GM18498 (cell line): ENCODE measurements around the gene HIGD1B.

Experiments
- ATAC-seq: cut with Tn5 transposase; IDR thresholded peaks from one replicate; pipeline ENCODE4 v1.9.1; 2021; ENCODE audit warnings: mild to moderate bottlenecking, moderate library complexity; ENCODE audit not compliant: unreplicated experiment

Gene HIGD1B

DNA sequence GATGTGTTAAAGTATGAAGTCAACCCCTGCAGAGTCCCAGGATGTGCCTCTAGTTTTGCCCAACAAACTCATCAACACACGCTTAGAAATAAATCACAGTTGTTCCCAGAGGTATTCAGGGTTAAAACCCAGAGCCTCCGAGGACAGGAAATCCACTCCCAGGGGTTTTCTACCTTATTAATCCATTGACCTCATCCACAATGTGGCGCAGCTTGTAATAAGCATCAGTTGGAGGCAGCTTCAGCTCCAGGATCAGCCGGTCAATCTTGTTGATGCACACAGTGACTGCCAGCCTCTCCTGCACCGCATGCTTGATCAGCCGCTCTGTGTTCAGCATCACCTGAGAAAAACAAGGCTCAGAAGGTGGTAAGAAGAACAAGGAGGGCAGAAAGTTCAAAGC is 28.1 kb downstream of the HIGD1B start:
- no peak for ATAC-seq

DNA sequence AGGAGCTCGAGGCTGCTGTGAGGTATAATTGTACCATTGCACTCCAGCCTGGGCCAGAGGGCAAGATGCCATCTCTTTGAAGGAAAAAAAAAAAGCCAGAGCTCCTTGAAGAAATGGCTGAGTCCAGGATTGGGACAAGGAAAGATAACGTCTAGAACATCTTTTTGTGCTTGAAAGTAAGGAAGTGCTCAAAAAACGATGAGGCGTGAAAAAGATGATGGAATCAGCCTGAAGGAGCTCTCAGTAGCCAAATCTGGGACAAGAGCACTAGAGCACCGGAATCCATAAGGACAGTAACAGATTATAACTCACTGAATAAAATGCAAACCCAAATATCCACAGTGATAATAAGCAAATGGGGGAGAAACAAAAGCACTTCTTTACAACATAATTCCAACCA is 29.4 kb downstream of the HIGD1B start:
- no peak for ATAC-seq

DNA sequence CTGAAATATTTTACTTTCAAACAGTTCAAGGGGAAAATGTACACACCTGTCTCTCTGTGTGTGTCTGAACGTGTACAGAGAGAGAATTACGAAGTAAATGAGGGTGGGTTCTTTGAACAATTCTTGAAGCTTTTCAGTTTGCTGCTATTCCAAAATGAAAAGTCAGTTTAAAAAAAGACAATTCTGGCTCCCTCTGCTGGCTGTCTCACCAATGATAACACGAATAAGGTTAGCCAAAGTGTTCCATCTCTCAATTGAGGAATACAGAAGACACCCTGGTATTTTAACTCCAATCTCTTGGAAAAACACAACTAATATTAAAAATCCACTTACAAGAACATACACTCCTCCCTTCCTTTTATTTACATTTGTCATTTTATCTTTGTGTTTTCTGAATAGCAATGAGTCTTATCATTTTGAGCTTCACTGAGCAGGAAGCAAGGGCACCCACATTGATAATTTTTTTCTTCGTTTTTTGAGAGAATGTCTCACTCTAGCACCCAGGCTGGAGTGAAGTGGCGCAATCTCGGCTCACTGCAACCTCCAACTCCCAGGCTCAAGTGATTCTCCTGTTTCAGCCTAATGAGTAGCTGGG is 31.0 kb downstream of the HIGD1B start:
- no peak for ATAC-seq

DNA sequence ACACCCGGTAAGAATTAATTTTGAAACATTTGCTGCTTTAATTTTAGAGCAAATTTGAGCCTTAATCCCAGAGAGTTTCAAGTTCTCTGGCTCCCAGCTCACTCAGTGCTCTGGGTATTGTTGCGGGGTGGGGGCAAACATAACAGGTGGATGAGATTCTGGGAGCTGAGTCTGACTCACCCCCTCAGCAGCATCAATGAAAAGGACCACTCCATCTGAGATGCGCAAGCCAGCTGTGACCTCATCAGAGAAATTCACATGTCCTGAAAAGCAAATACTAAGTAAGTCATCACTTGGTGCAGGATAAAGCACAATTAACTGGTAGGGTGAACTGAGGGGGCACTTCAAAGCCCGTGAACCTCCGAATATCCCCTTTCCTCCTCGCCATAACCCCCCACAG is 31.7 kb downstream of the HIGD1B start:
- ATAC-seq, result no peak

DNA sequence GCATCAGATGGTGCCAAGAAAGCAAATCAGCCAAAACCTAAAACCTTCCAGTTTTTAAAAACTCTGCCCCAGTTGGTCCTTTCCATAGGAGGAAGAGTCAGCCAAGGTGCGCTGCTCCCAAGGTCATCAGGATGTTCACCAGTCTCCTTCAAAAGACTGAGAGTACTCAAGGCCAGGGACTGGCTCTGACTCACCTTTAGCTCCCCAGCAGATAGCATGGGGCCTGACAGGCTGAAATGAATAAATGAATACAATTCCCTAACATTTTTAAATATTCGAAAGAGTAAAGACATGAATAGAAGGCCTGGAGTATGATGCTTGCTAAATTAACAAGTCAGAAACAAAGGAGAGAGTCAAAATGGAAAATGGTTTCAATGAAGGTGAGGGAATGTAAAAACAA is 32.4 kb downstream of the HIGD1B start:
- no peak for ATAC-seq

DNA sequence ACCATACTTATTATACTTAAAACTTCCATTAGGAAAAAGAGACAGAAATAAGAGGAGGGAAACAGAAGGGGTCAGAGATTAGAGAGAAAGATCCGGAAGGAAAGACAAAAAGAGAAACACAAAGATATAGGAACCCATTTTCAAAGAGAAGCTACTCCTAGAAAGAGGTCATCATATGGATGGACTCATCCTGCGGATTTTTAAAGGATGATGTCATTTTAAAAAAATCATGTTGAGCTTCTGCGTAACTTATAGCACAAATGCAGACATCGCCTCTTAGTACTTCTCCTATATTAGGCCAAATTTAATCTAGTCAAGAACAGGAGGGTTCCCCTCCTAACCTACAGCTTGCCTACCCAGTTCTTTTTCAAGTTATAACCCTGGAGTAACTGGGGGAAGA is 33.5 kb downstream of the HIGD1B start:
- ATAC-seq, result no peak

DNA sequence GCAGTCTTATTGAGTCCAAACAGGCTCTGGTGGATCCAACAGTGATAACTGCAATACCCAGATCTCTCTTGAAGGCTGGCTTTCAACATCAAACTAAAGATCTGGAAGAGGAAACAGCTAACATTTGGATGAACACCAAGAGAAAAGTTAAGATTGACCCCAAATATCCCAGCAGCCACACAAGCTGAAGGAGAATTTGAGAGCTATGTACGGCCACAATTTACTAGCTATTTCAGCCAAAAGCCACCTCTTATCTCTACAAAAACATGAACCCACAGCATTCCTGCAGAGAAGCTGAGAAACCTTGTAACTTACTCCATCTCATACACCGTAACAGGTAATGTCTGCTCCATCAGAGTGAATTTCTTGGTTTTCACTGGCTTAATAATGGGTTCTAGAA is 37.3 kb downstream of the HIGD1B start:
- no peak for ATAC-seq

DNA sequence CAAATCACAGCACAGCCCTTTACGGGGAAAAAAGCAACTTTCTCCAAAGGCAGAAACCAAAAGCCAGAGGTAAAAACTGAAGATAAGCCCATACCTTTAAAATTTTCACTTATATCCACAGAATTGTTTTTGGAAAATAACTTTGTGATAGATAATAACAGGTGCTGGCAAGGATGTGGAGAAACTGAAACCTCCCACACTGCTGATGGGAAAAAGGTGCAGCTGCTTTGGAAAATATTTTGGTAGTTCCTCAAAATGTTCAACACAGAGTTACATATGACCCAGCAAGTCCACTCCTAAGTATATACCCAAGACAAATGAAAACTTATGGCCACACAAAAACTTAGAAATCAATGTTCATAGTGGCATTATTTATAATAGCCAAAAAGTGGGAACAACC is 39.3 kb downstream of the HIGD1B start:
- ATAC-seq, result no peak

DNA sequence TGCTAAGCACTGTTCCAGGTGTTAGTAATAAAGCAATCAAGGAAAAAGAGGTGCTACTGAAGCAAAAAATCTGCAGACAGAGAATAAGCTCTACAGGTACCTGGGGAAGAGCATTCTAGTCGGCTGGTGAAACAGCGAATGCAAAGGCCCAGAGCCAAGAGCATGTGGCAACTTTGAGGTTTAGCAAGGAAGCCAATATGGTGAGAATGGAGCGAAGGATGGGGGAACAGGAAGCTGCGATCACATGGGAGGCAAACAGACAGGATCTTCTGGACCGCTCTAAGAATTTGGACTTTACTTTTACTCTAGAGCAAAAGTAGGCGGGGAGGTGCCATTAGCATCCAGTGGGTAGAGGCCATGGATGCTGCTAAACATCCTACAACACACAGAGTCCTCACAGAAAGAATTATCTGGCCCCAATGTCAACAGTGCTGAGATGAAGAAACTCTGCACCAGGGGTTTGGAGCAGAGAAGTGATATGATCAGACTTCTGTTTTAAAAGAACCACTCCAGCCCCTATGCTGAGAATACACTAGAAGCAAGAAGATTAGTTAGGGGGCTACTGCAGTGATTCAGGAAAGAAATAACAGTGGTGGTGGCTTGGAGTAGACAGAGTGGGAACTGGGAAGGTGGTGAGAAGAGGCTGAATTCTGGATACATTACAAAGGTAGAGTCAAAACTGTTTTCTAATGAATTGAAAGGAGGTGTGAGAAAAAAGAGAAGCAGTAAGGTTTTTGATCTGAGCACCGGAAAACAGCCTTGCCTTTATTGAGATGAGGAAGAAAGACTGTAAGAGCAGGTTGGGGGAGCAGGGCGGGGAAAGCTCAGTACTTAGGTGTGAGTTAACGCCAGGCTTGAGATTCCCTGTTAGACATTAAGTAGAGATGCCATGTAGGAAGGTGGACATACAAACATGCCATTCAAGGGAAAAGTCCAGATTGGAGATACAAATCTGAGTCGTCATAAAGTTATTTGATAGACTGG is 40.6 kb downstream of the HIGD1B start:
- ATAC-seq, result no peak

DNA sequence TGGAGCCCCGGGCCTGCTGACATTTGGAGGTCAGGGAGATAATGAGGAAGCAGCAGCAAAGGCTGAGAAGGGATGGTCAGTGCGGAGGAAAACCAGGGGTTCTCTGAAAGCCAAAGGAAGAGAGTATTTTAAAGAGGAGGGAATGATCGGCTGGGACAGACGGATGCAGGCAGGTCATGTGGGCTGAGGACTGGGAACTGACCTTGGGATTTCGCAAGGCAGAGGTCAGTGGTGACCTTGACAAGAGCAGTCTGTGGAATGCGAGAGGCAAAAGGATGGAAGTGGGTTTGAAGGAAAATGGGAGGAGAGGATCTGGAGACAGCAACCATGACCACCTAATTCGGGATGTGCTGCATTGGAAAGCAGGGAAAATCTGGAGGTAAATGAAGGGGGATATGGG is 41.3 kb downstream of the HIGD1B start:
- no peak for ATAC-seq

DNA sequence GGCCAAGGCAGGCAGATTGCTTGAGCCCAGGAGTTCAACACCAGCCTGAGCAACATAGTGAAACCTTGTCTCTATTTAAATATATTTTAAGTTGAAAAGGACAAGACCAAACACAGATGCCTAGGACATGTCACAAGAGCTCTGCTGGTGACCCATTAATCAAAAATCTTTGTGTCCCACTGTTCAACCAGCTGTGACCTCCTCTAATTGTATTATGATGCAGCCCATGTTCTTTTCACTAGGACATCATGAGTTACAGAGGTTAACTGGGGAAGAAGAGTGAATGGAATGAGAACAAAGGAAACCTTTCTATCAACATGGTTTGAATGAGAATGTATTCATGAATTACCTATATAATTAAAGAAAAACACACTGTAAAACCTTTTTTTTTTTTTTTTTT is 44.6 kb downstream of the HIGD1B start:
- no peak for ATAC-seq

DNA sequence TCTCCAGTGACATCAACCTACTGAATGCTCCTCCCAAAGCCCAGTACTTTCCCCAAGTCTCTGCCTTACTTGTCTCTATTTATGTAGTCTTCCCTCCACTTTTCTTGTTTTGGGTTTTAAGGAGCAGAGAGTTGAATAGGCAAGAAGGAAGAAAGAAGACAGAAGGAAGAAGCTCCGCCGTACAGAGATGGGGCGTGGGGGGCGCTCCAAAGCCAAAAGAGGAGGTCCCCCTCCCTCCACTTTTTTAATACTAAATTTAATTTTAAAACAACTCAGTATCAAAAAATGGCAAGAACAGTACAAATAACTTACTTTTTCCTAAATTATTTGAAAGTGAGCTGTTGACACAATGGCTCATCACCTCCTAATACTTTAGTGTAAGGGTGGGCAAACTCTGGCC is 47.0 kb downstream of the HIGD1B start:
- ATAC-seq, result no peak

DNA sequence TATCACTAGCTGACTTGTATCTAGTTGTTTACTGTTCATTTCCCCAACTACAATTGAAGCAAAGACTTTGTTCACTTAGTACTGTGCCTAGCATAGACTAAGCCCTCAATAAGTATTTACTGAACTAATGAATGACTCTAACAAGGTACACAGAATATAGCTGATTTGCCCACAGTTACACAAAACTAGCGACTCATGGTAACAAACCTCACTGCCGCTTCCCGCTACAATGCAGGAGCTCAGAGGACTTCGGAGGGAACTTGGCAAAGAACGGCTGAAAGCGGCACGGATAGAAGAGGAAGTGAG is 51.0 kb downstream of the HIGD1B start:
- no peak for ATAC-seq

DNA sequence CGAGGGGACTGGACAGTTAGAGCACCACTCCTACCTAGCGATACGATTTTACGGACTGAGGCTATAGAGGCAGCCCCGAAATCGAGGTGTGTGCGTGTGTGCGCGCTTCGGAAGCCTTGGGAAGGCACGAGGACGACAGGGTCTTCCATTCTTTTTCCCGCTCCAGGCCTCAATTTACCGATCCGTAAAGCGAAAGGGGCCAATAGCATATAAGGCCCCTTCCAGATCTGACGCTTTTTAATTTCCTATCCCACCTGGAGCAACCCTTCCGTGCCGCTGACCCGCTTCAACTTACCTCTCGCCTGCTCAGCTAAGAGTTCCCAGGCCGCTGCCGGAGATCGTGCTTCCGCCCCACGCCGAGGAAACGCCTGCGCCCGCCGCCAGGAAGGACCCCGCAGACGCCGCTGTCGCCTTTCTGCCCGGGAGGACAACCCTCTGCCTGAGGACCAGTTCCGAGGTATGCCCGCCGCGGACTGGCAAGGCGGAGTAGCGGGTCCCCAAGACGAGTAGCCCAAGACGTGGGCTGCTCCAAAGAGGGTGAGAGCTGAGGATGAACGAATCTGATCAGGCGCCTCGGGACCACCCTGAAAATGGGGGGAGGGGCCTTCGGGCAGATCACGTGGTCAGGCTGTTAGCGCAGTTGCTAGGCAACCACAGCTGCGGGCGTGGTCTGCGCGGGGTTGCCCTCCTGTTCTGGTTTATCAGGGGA is 51.5 kb downstream of the HIGD1B start, which contains the start of gene EFTUD2:
Gene EFTUD2 (minus strand): TSS at position 372 of the 709 bp plus-strand sequence. CDS start 4,924 bp downstream, outside the sequence.
- ATAC-seq, result peak; percentile 71
